GM21367 (cell line): ENCODE measurements around the gene SH3GL3.
A peak's percentile ranks its signal among the peaks of the same experiment; 100 is the strongest.

Experiments
- ATAC-seq: cut with Tn5 transposase; IDR thresholded peaks from one replicate; pipeline ENCODE4 v1.9.1; 2021; ENCODE audit not compliant: unreplicated experiment

The SH3GL3 gene, protein sequence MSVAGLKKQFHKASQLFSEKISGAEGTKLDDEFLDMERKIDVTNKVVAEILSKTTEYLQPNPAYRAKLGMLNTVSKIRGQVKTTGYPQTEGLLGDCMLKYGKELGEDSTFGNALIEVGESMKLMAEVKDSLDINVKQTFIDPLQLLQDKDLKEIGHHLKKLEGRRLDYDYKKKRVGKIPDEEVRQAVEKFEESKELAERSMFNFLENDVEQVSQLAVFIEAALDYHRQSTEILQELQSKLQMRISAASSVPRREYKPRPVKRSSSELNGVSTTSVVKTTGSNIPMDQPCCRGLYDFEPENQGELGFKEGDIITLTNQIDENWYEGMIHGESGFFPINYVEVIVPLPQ

GRCh38 chr15:83446904-83447709 is at the start of gene SH3GL3:
Gene SH3GL3, plus strand, starts transcription at chr15:83447341. Its CDS starts 193 bp downstream, at chr15:83447534.
- peak; percentile 75 for ATAC-seq

DNA sequence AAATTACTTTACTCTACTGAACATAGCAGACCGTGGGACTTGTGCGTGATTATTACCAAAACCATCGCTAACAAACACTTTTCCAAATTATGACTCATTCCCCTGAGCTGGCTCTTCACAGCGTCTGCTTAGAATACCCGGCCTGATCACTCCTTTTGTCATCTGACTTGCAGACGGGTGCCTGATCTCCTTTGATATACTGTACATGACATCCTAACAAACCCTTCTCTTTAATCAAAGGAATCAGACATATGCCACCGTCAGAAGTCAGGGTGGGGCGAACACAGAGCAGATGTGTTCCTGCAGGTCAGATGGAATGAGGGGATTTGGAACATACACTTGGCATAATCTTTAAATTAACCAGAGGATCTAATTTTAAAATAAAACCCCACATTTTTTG is 48.5 kb upstream of the SH3GL3 start:
- no peak for ATAC-seq

DNA sequence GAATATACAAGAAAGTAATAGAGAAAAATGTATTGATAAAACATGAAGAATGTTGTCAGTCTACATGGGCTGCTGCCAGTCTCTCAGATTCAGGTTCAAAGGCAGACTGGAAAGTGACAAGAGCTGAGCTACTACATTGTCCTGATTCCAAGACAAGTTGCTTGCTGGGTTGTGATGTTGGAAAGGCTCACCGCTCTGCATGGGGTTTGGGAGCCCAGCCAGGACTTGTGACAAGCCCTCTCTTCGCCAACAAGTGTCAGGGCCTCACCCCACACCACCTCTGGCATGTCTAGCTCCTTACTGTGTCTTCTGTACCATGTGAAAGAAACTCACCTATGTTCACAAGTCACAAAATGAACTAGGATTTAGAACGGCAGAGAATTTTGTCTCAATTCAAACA is 43.0 kb upstream of the SH3GL3 start:
- ATAC-seq: no peak

GRCh38 chr15:83410532-83410931 is 36.6 kb upstream of the SH3GL3 start:
- no peak for ATAC-seq

GRCh38 chr15:83413054-83413719 is 34.0 kb upstream of the SH3GL3 start:
- no peak for ATAC-seq

DNA sequence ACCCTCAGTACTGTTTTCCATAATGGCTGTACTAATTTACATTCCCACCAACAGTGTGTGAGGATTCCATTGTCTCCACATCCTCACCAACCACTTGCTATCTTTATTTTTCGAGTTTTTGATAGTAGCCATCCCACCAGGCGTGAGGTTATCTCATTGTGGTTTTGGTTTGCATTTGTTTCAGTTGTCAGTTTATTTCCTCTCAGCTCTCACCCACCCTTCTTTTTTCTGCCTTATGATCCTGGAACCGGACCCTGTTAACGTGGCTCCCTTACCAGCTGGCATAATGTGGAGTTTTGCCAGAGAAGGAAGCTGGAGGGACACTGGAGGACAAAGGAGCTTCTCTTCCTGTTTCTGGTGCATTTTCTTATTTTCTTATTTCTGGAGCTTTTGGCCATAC is 25.1 kb upstream of the SH3GL3 start:
- no peak for ATAC-seq

DNA sequence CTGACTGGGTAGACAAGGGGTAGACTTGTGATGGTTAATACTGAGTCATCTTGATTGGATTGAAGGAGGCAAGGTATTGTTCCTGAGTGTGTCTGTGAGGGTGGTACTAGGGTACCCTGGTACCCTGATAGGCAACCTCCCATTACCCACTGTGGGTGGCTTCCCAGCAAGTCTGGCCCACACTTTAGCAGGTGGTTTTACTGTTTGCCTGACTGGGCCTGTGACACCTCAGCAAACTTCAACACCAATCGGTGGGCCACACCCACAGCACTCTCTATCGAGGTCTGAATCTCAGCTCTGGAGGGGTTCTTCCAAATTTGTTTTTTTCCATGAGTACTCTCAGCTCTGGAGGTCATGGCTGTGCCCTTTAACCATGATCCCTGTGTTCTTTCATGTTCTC is 24.6 kb upstream of the SH3GL3 start:
- no peak for ATAC-seq

DNA sequence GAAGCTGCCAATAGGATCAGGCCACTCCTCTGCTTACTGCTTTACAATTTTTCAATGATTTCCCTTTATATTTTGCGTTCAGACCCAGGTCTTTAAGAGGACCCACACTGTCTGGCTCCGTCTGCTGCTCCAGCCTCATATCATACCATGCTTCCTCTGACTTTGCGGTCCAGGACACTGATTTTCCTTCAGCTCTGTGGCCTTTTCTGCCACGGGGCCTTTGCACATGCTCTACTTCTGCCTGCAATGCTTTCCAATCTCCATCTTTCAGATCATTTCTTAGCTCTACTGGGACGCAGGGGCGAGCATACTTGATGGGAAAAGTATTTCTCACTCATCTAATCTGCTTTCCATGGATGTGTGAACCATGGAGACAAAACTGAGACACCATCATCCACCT is 23.0 kb upstream of the SH3GL3 start:
- no peak for ATAC-seq

DNA sequence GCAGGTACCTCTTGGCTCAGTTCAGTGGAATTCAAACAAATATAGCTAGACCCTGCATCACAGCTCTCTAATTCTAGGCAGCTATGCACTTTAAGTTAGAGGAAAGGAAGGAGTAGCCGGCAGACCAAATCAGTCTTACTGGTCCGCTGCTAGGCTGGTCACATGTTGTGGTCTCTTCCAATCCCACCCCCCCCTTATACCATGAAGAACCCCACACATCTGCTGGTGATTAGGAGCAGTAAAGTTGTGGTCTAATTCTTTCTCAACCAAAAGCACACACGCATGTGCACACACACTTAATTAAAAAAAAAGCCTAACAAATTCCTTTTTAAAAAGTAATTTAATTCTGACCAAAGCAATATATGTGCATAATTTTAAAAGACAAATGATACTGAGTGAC is 16.7 kb upstream of the SH3GL3 start:
- no peak for ATAC-seq

DNA sequence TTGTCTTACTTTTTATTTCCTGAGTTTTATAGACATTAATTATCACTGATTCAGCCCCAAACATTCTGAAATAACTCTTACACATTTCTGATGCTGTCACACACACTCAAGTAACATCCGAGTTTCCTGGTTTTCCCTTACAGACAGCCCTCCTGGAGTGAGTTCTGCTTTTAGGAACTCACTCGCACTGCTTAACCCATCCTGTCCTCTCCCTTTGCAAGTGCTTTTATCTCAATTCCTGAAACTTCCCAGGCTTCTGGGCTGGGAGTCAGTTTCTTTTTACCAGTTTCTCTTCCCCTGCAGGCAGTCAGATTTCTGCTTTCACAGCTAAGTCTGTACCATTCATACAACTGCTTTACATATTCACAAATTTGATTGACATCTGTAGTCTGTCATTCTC is 15.6 kb upstream of the SH3GL3 start:
- ATAC-seq: no peak

DNA sequence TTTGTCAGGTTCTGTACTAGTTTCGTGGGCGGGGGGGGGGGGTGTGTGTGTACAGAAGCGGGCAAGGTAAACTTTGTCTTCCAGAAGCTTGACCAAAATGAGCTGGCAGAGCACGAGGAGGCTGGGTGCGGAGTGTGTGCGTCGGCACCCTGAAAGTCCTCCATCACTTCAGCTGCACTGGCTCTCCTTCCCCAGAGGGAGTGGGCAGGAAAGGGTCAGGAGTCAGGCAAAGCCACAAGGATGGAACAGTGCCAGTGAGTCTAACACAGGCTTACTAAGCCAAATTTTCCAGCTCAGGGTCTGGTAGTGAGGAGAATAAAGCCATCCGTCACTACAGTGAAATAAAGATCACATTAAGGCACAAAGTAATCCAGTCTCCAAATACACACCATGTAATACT is 11.9 kb upstream of the SH3GL3 start:
- ATAC-seq: no peak

DNA sequence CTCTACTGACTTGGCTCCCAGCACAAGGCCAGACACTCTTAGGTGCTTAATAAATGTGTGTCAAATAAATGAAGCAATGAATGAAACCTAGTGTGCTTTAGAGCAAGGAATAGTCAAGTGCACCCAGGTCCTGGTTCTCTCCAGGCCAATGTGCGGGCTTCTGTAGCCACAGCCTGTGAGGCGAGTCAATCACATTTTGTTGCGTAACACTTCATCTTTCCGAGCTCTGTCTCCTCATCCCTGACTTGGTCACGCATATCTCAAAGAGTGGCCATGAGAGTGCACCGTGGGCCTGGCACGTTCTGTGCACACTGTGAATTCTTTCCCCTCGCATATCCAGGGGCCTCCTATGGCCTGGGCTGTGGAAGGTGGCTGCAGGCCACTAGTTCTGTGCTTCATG is 11.4 kb upstream of the SH3GL3 start:
- no peak for ATAC-seq

DNA sequence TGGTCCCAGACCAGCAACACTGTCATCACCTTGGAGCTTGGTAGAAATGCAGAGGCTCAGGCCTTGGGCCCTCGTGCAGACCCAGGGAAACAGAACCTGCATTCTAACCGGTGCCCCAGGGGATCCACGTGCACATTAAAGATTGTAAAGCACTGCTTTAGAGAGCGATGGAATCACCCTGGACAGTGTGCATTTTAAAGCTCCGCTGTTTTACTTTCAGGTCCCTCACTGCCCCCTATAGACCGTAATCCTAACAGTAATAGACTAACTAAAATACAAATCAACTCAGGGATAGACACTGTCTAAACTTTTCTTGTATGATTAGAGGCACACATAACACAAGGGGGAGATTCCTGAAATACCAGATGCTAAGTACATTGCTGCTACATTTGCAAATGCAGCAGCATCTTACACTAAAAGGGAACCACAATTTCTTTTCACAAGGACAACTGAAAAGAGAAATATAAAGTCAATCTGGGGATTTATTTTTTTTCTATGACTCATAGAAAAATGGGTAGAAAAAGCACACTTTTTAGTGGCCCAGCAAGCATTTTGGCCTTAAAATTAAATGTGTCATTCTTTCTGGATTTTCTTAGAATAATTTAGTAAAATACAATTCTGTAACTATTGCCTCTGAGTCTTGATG is 10.5 kb upstream of the SH3GL3 start:
- no peak for ATAC-seq

DNA sequence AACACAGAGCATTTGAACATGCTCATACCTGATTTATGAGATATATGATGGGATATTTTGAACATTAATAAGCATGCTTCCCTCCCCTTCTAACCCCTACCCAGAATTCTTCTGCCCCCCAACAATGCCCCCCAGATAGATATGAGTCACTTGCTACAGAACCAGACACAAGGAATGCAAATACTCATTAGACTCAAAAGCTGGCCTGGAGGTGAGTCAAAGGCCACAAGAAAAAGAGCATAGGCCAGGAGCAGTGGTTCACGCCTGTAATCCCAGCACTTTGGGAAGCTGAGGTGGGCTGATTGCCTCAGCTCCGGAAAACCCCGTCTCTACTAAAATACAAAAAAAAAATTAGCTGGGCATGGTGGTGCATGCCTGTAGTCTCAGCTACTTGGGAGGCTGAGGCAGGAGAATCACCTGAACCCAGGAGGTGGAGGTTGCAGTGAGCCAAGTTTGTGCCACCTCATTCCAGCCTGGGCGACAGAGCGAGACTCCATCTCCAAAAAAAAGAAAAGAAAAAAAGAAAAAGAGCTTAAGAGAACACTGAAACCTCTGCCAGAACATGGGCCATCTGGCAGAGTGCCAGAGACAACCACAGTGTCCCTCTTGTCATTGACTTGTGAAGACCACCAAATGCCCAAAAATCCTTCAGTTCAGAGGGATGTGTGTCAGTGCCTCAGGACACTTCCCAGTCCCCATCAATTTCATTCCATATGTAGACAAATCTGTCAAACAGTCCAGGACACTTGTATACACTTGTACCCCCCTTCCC is 3.9 kb upstream of the SH3GL3 start:
- no peak for ATAC-seq

GRCh38 chr15:83444936-83445335 is 2.2 kb upstream of the SH3GL3 start:
- no peak for ATAC-seq

DNA sequence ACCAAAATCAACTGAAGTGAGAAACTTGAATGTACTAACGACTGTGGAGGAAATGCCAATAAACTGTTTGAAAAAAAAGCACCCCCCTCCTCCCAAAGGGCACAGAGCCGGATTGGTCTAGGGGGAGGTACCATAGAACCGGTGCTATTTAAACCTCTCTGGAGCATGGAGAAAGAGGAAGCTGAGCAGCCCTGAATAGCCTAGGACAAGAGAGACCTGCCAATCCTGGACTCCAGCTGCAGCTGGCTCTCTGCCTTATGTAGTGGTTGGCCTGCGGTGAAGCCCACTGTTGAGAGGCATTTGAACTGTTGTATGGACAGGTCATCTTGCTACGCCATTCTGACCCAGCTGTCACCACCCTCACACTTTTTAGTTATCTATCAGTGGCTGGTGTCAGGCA is 1.5 kb upstream of the SH3GL3 start:
- no peak for ATAC-seq

GRCh38 chr15:83446417-83446816 is 724 bp upstream of the SH3GL3 start:
- no peak for ATAC-seq

- ATAC-seq: no peak
These were observed 2.1 kb downstream of the SH3GL3 start for GRCh38 chr15:83449250-83449671.

GRCh38 chr15:83449937-83450506 is 2.9 kb downstream of the SH3GL3 start:
- ATAC-seq: no peak

- ATAC-seq: no peak
These were observed 10.0 kb downstream of the SH3GL3 start for GRCh38 chr15:83457149-83457548.
